ENCODE results near the gene SBNO1. TPM values are rescaled to one million over a fixed set of nuclear protein-coding genes. Genes with fewer than 3 reads are reported as not detected.
"Not testable (repeated sequence)": the region's sequence is repeated elsewhere in the genome, so short reads cannot be mapped to it uniquely, and the experiment has no call there.

The SBNO1 gene
- total and polyA plus RNA-seq, 2 experiments from 2014 or later: 17.6 to 23.6 TPM

DNA sequence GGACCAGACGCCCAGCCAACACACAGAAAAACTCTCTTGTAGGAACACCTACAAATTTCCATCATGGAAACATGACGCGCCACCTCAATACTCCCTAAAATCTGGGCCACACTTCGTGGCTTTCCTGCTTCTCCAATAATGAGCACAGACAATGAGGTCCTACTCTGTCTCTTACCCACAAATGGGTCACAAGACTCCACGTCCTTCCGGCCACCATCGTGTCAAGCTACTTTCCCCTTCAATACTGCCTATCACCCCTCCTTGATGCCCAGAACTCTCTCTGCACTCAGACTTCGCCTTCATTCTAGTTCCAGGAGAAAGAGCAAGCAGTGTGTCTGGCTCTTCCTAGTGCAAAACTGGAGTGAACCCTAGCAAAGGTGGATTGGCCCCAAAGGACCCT lies 28.1 kb downstream of the SBNO1 start:
- no peak overlapping the region for H3K9ac ChIP-seq
- peaks cover 11% of the 10 kb centered on the region; the same call in 1 of the 2 replicates for H3F3A ChIP-seq (ENCODE audit: insufficient read depth)
- TF ChIP-seq EZH2phosphoT487 (IDR thresholded peaks at IDR 0.05; ENCODE audit: insufficient read depth, low read depth): no peak
- no peak for TF ChIP-seq EZH2 (IDR thresholded peaks at IDR 0.05; ENCODE audit: insufficient read depth, poor library complexity, severe bottlenecking)
- no peak for DNase-seq
- H3K9me3 ChIP-seq (ENCODE audit: low read depth): no peaks in the 10 kb centered on the region
- no peaks in the 10 kb centered on the region; the same call in 1 of the 2 replicates for H4K20me1 ChIP-seq (ENCODE audit: insufficient read depth)
- 84 to 91% methylated on average over 8 of the region's 8 CpGs for WGBS, 2 experiments (ENCODE audit: low coverage in 1 of 2, low lambda C conversion rate in 2 of 2, missing lambda C conversion rate in 2 of 2)
- H3K4me1 ChIP-seq (ENCODE audit: insufficient read depth): no peaks in the 10 kb centered on the region
- H3K4me2 ChIP-seq (ENCODE audit: unreplicated experiment): no peak overlapping the region
- in situ Hi-C loops (cut with MboI): no loop called here
- no peaks in the 10 kb centered on the region for H3K27me3 ChIP-seq (replicated peaks; ENCODE audit: insufficient read depth)
- H3K79me2 ChIP-seq (ENCODE audit: insufficient read depth): peaks cover 76% of the 10 kb centered on the region
- H2AFZ ChIP-seq: no peak overlapping the region
- peaks cover 35% of the 10 kb centered on the region for H3K36me3 ChIP-seq (ENCODE audit: low read depth)
- no peak overlapping the region for H3K4me3 ChIP-seq
- H3K27ac ChIP-seq: no peak overlapping the region
- no peaks in the 10 kb centered on the region for H3K9me2 ChIP-seq (ENCODE audit: insufficient read depth)

GRCh38 chr12:123335490-123335889 lies 29.2 kb downstream of the SBNO1 start:
- peaks cover 32% of the 10 kb centered on the region for H3K36me3 ChIP-seq (ENCODE audit: low read depth)
- WGBS, 2 experiments (ENCODE audit: low coverage in 1 of 2, low lambda C conversion rate in 2 of 2, missing lambda C conversion rate in 2 of 2): 71 to 72% methylated on average over 3 of the region's 3 CpGs
- H3K4me3 ChIP-seq: no peak overlapping the region
- in situ Hi-C loops (cut with MboI): no loop called here
- no peak for DNase-seq
- no peak overlapping the region for H3K27ac ChIP-seq
- peaks cover 11% of the 10 kb centered on the region; the same call in 1 of the 2 replicates for H3F3A ChIP-seq (ENCODE audit: insufficient read depth)
- no peak overlapping the region for H3K9ac ChIP-seq
- H3K9me3 ChIP-seq (ENCODE audit: low read depth): no peaks in the 10 kb centered on the region
- no peak overlapping the region for H2AFZ ChIP-seq
- no peaks in the 10 kb centered on the region; the same call in 1 of the 2 replicates for H4K20me1 ChIP-seq (ENCODE audit: insufficient read depth)
- no peaks in the 10 kb centered on the region for H3K4me1 ChIP-seq (ENCODE audit: insufficient read depth)
- no peak for TF ChIP-seq EZH2 (IDR thresholded peaks at IDR 0.05; ENCODE audit: insufficient read depth, poor library complexity, severe bottlenecking)
- no peak for TF ChIP-seq EZH2phosphoT487 (IDR thresholded peaks at IDR 0.05; ENCODE audit: insufficient read depth, low read depth)
- H3K4me2 ChIP-seq (ENCODE audit: unreplicated experiment): no peak overlapping the region
- no peaks in the 10 kb centered on the region for H3K27me3 ChIP-seq (replicated peaks; ENCODE audit: insufficient read depth)
- H3K9me2 ChIP-seq (ENCODE audit: insufficient read depth): no peaks in the 10 kb centered on the region
- peaks cover 68% of the 10 kb centered on the region for H3K79me2 ChIP-seq (ENCODE audit: insufficient read depth)

- no peak for TF ChIP-seq EZH2phosphoT487 (IDR thresholded peaks at IDR 0.05; ENCODE audit: insufficient read depth, low read depth)
- TF ChIP-seq EZH2 (IDR thresholded peaks at IDR 0.05; ENCODE audit: insufficient read depth, poor library complexity, severe bottlenecking): no peak
- no peak overlapping the region for H3K9ac ChIP-seq
- H3F3A ChIP-seq (ENCODE audit: insufficient read depth): no peaks in the 10 kb centered on the region
- H3K9me3 ChIP-seq (ENCODE audit: low read depth): no peaks in the 10 kb centered on the region
- H3K4me1 ChIP-seq (ENCODE audit: insufficient read depth): no peaks in the 10 kb centered on the region
- peaks cover 62% of the 10 kb centered on the region for H3K36me3 ChIP-seq (ENCODE audit: low read depth)
- no peaks in the 10 kb centered on the region for H3K27me3 ChIP-seq (replicated peaks; ENCODE audit: insufficient read depth)
- no peak overlapping the region for H3K4me2 ChIP-seq (ENCODE audit: unreplicated experiment)
- DNase-seq: no peak
- no peak overlapping the region for H2AFZ ChIP-seq
- 97% methylated on average over 1 of the region's 1 CpG for WGBS, 2 experiments (ENCODE audit: low coverage in 1 of 2, low lambda C conversion rate in 2 of 2, missing lambda C conversion rate in 2 of 2)
- H3K9me2 ChIP-seq (ENCODE audit: insufficient read depth): no peaks in the 10 kb centered on the region
- H3K79me2 ChIP-seq (ENCODE audit: insufficient read depth): peaks cover 18% of the 10 kb centered on the region
- in situ Hi-C loops (cut with MboI): no loop called here
- H4K20me1 ChIP-seq (ENCODE audit: insufficient read depth): no peaks in the 10 kb centered on the region
- H3K4me3 ChIP-seq: no peak overlapping the region
- no peak overlapping the region for H3K27ac ChIP-seq
These were observed 34.8 kb downstream of the SBNO1 start for GRCh38 chr12:123329799-123330198.

GRCh38 chr12:123319826-123320225 lies 44.8 kb downstream of the SBNO1 start:
- no peaks in the 10 kb centered on the region for H3K27me3 ChIP-seq (replicated peaks; ENCODE audit: insufficient read depth)
- WGBS, 2 experiments (ENCODE audit: low coverage in 1 of 2, low lambda C conversion rate in 2 of 2, missing lambda C conversion rate in 2 of 2): 93 to 97% methylated on average over 6 of the region's 6 CpGs
- H4K20me1 ChIP-seq (ENCODE audit: insufficient read depth): no peaks in the 10 kb centered on the region
- no peak overlapping the region for H3K4me2 ChIP-seq (ENCODE audit: unreplicated experiment)
- no peak for DNase-seq
- no peak overlapping the region for H3K4me3 ChIP-seq
- H3K36me3 ChIP-seq (ENCODE audit: low read depth): peaks cover 84% of the 10 kb centered on the region
- H3K27ac ChIP-seq: no peak overlapping the region
- H3F3A ChIP-seq (ENCODE audit: insufficient read depth): no peaks in the 10 kb centered on the region
- H3K9me2 ChIP-seq (ENCODE audit: insufficient read depth): no peaks in the 10 kb centered on the region
- H3K4me1 ChIP-seq (ENCODE audit: insufficient read depth): no peaks in the 10 kb centered on the region
- no peaks in the 10 kb centered on the region for H3K9me3 ChIP-seq (ENCODE audit: low read depth)
- in situ Hi-C loops (cut with MboI): no loop called here
- H2AFZ ChIP-seq: no peak overlapping the region
- no peak for TF ChIP-seq EZH2 (IDR thresholded peaks at IDR 0.05; ENCODE audit: insufficient read depth, poor library complexity, severe bottlenecking)
- TF ChIP-seq EZH2phosphoT487 (IDR thresholded peaks at IDR 0.05; ENCODE audit: insufficient read depth, low read depth): no peak
- H3K9ac ChIP-seq: no peak overlapping the region
- peaks cover 17% of the 10 kb centered on the region for H3K79me2 ChIP-seq (ENCODE audit: insufficient read depth)

DNA sequence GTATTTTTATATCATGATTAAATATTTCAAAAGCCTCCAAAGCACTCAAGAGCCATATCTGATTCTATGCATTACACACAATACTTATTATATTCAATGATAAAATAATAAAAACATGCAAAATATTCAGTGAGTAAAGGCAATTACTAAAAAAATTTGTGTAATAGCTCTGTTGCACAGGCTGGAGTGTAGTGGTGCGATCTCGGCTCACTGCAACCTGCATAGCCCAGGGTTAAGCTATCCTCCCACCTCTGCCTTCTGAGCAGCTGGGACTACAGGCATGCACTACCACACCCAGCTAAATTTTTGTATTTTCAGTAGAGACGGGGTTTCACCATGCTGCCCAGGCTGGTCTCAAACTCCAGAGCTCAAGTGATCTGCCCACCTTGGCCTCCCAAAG lies 45.4 kb downstream of the SBNO1 start:
- Histone ChIP-seq H3K27me3 (replicated peaks; ENCODE audit: insufficient read depth) (no peaks in the 10 kb centered on the region), H3K4me2 (ENCODE audit: unreplicated experiment) (no peak overlapping the region), H3K9ac (no peak overlapping the region), H3K36me3 (ENCODE audit: low read depth) (peaks cover 82% of the 10 kb centered on the region), H4K20me1 (ENCODE audit: insufficient read depth) (no peaks in the 10 kb centered on the region), H3K9me3 (ENCODE audit: low read depth) (no peaks in the 10 kb centered on the region), H3K4me3 (no peak overlapping the region), H3K79me2 (ENCODE audit: insufficient read depth) (peaks cover 21% of the 10 kb centered on the region), H3K4me1 (ENCODE audit: insufficient read depth) (no peaks in the 10 kb centered on the region), H3K9me2 (ENCODE audit: insufficient read depth) (no peaks in the 10 kb centered on the region), H3K27ac (no peak overlapping the region), H3F3A (ENCODE audit: insufficient read depth) (no peaks in the 10 kb centered on the region), H2AFZ (no peak overlapping the region)
- DNase-seq: no peak
- in situ Hi-C loops (cut with MboI): no loop called here
- no peak for TF ChIP-seq EZH2phosphoT487 (IDR thresholded peaks at IDR 0.05; ENCODE audit: insufficient read depth, low read depth)
- WGBS, 2 experiments (ENCODE audit: low coverage in 1 of 2, low lambda C conversion rate in 2 of 2, missing lambda C conversion rate in 2 of 2): 90 to 93% methylated on average over 3 of the region's 3 CpGs

GRCh38 chr12:123313046-123313445 lies 51.6 kb downstream of the SBNO1 start:
- H3K4me3 ChIP-seq; H3K4me1 ChIP-seq (ENCODE audit: insufficient read depth); DNase-seq; H3K27me3 ChIP-seq (replicated peaks; ENCODE audit: insufficient read depth); H2AFZ ChIP-seq; in situ Hi-C loops (cut with MboI); H3F3A ChIP-seq (ENCODE audit: insufficient read depth); H3K9me3 ChIP-seq (ENCODE audit: low read depth); H3K27ac ChIP-seq; H3K4me2 ChIP-seq (ENCODE audit: unreplicated experiment); H3K79me2 ChIP-seq (ENCODE audit: insufficient read depth); H3K9ac ChIP-seq; H3K9me2 ChIP-seq (ENCODE audit: insufficient read depth); H4K20me1 ChIP-seq (ENCODE audit: insufficient read depth): not testable (repeated sequence)
- 81 to 87% methylated on average over 4 of the region's 4 CpGs for WGBS, 2 experiments (ENCODE audit: low coverage in 1 of 2, low lambda C conversion rate in 2 of 2, missing lambda C conversion rate in 2 of 2)
- H3K36me3 ChIP-seq (ENCODE audit: low read depth): peaks cover 67% of the 10 kb centered on the region
